ENCODE results near the gene NLRC5.

The NLRC5 gene

GRCh38 chr16:57021757-57022156 lies 32.4 kb downstream of the NLRC5 start:
- TF ChIP-seq TARDBP (IDR thresholded peaks at IDR 0.05) (no peak), ZNF384 (IDR thresholded peaks at IDR 0.05) (no peak), ELF4 (IDR thresholded peaks at IDR 0.05) (no peak), ARNT (IDR thresholded peaks at IDR 0.05) (no peak), BHLHE40 (IDR thresholded peaks at IDR 0.05; ENCODE audit: borderline replicate concordance) (no peak), FOXK2 (IDR thresholded peaks at IDR 0.05) (no peak), NFRKB (IDR thresholded peaks at IDR 0.05) (no peak), CTBP1 (IDR thresholded peaks at IDR 0.05; ENCODE audit: borderline replicate concordance) (no peak), PKNOX1 (IDR thresholded peaks at IDR 0.05) (no peak), SP1 (IDR thresholded peaks at IDR 0.05) (no peak), SUZ12 (IDR thresholded peaks at IDR 0.05) (no peak), FOXM1 (IDR thresholded peaks at IDR 0.05; ENCODE audit: borderline replicate concordance) (no peak), L3MBTL2 (conservative IDR thresholded peaks at IDR 0.05) (no peak), HDGF (IDR thresholded peaks at IDR 0.05; ENCODE audit: borderline replicate concordance) (no peak), LEF1 (IDR thresholded peaks at IDR 0.05; ENCODE audit: borderline replicate concordance) (no peak), FOXA1 (IDR thresholded peaks at IDR 0.05) (no peak)
- CTCF ChIA-PET = no interaction called here
- no peak for DNase-seq (ENCODE audit: extremely low spot score)
- POLR2A ChIA-PET = no interaction called here

- TF ChIP-seq HDGF (IDR thresholded peaks at IDR 0.05; ENCODE audit: borderline replicate concordance) (no peak), TARDBP (IDR thresholded peaks at IDR 0.05) (no peak), PKNOX1 (IDR thresholded peaks at IDR 0.05) (no peak), SUZ12 (IDR thresholded peaks at IDR 0.05) (no peak), SP1 (IDR thresholded peaks at IDR 0.05) (no peak), NFRKB (IDR thresholded peaks at IDR 0.05) (no peak), FOXK2 (IDR thresholded peaks at IDR 0.05) (no peak), LEF1 (IDR thresholded peaks at IDR 0.05; ENCODE audit: borderline replicate concordance) (no peak), CTBP1 (IDR thresholded peaks at IDR 0.05; ENCODE audit: borderline replicate concordance) (no peak), ARNT (IDR thresholded peaks at IDR 0.05) (no peak), ELF4 (IDR thresholded peaks at IDR 0.05) (no peak), FOXA1 (IDR thresholded peaks at IDR 0.05) (no peak), FOXM1 (IDR thresholded peaks at IDR 0.05; ENCODE audit: borderline replicate concordance) (no peak), ZNF384 (IDR thresholded peaks at IDR 0.05) (no peak), L3MBTL2 (conservative IDR thresholded peaks at IDR 0.05) (no peak), BHLHE40 (IDR thresholded peaks at IDR 0.05; ENCODE audit: borderline replicate concordance) (no peak)
- DNase-seq (ENCODE audit: extremely low spot score) = no peak
- ChIA-PET POLR2A (interaction anchor here (0.8 kb wide), 1 partner anchor 91 kb away, joined by 3 read pairs; no protein-coding TSS in a partner anchor), CTCF (no interaction called here)
Measured at GRCh38 chr16:57022445-57022844, 33.1 kb downstream of the NLRC5 start.

GRCh38 chr16:57023541-57024249 lies 34.3 kb downstream of the NLRC5 start:
- TF ChIP-seq PKNOX1 (IDR thresholded peaks at IDR 0.05) = no peak
- TF ChIP-seq L3MBTL2 (conservative IDR thresholded peaks at IDR 0.05) = no peak
- TF ChIP-seq FOXA1 (IDR thresholded peaks at IDR 0.05) = no peak
- no peak for TF ChIP-seq NFRKB (IDR thresholded peaks at IDR 0.05)
- TF ChIP-seq FOXK2 (IDR thresholded peaks at IDR 0.05) = no peak
- no peak for TF ChIP-seq HDGF (IDR thresholded peaks at IDR 0.05; ENCODE audit: borderline replicate concordance)
- TF ChIP-seq TARDBP (IDR thresholded peaks at IDR 0.05) = no peak
- no peak for TF ChIP-seq SP1 (IDR thresholded peaks at IDR 0.05)
- TF ChIP-seq BHLHE40 (IDR thresholded peaks at IDR 0.05; ENCODE audit: borderline replicate concordance) = no peak
- TF ChIP-seq LEF1 (IDR thresholded peaks at IDR 0.05; ENCODE audit: borderline replicate concordance) = no peak
- DNase-seq (ENCODE audit: extremely low spot score) = no peak
- CTCF ChIA-PET = no interaction called here
- POLR2A ChIA-PET = interaction anchor here (0.8 kb wide), 1 partner anchor 92 kb away, joined by 3 read pairs; no protein-coding TSS in a partner anchor

GRCh38 chr16:57024894-57025680 lies 35.7 kb downstream of the NLRC5 start:
- ChIA-PET CTCF (no interaction called here), POLR2A (no interaction called here)
- TF ChIP-seq FOXM1 (IDR thresholded peaks at IDR 0.05; ENCODE audit: borderline replicate concordance) = no peak
- TF ChIP-seq BHLHE40 (IDR thresholded peaks at IDR 0.05; ENCODE audit: borderline replicate concordance) = no peak
- no peak for TF ChIP-seq SUZ12 (IDR thresholded peaks at IDR 0.05)
- TF ChIP-seq ARNT (IDR thresholded peaks at IDR 0.05) = no peak
- no peak for TF ChIP-seq FOXA1 (IDR thresholded peaks at IDR 0.05)
- TF ChIP-seq CTBP1 (IDR thresholded peaks at IDR 0.05; ENCODE audit: borderline replicate concordance) = no peak
- no peak for TF ChIP-seq SP1 (IDR thresholded peaks at IDR 0.05)
- TF ChIP-seq L3MBTL2 (conservative IDR thresholded peaks at IDR 0.05) = no peak
- no peak for TF ChIP-seq FOXK2 (IDR thresholded peaks at IDR 0.05)
- TF ChIP-seq HDGF (IDR thresholded peaks at IDR 0.05; ENCODE audit: borderline replicate concordance) = no peak
- no peak for TF ChIP-seq NFRKB (IDR thresholded peaks at IDR 0.05)
- no peak for TF ChIP-seq PKNOX1 (IDR thresholded peaks at IDR 0.05)
- TF ChIP-seq ZNF384 (IDR thresholded peaks at IDR 0.05) = no peak
- TF ChIP-seq LEF1 (IDR thresholded peaks at IDR 0.05; ENCODE audit: borderline replicate concordance) = no peak
- no peak for TF ChIP-seq TARDBP (IDR thresholded peaks at IDR 0.05)
- DNase-seq (ENCODE audit: extremely low spot score) = no peak
